Vagina (tissue), 2 donors: ENCODE results near the gene KCNQ2.

Source experiments
- CTCF ChIP-seq, 3 experiments: fragments of 450-650 bp in 2 of 3; fragments of 200-600 bp in 1 of 3; sonication (generic) in 1 of 3; IDR thresholded peaks; one replicate each; pipeline ENCODE4 v1.5.1; 2017 to 2019; ENCODE audit warnings: antibody characterized with exemption in 3 of 3, mild to moderate bottlenecking in 2 of 3, moderate library complexity in 2 of 3
- POLR2A ChIP-seq, 2 donors: fragments of 450-650 bp; IDR thresholded peaks; one replicate each; pipeline ENCODE4 v1.6.1; 2017; ENCODE audit warnings: antibody characterized with exemption in 2 of 2, mild to moderate bottlenecking in 2 of 2, moderate library complexity in 2 of 2
- POLR2AphosphoS5 ChIP-seq, 2 donors: sonication (generic); formaldehyde crosslinking; IDR thresholded peaks; one replicate each; pipeline ENCODE4 v1.9.0; 2017; ENCODE audit warnings: antibody characterized with exemption in 2 of 2, mild to moderate bottlenecking in 2 of 2, low read depth in 1 of 2; ENCODE audit not compliant: insufficient read depth in 1 of 2

GRCh38 chr20:63406011-63406410 is 66.4 kb downstream of the KCNQ2 start:
- no peak for TF ChIP-seq CTCF (IDR thresholded peaks at IDR 0.05)
- no peak for TF ChIP-seq POLR2AphosphoS5 (IDR thresholded peaks at IDR 0.05; ENCODE audit: insufficient read depth in 1 of 2, low read depth in 1 of 2)
- TF ChIP-seq POLR2A (IDR thresholded peaks at IDR 0.05), result no peak
